ENCODE results near the gene MINAR1.
A peak's percentile ranks its signal among the peaks of the same experiment; 100 is the strongest.
"Not testable (repeated sequence)": the region's sequence is repeated elsewhere in the genome, so short reads cannot be mapped to it uniquely, and the experiment has no call there.

The MINAR1 gene

DNA sequence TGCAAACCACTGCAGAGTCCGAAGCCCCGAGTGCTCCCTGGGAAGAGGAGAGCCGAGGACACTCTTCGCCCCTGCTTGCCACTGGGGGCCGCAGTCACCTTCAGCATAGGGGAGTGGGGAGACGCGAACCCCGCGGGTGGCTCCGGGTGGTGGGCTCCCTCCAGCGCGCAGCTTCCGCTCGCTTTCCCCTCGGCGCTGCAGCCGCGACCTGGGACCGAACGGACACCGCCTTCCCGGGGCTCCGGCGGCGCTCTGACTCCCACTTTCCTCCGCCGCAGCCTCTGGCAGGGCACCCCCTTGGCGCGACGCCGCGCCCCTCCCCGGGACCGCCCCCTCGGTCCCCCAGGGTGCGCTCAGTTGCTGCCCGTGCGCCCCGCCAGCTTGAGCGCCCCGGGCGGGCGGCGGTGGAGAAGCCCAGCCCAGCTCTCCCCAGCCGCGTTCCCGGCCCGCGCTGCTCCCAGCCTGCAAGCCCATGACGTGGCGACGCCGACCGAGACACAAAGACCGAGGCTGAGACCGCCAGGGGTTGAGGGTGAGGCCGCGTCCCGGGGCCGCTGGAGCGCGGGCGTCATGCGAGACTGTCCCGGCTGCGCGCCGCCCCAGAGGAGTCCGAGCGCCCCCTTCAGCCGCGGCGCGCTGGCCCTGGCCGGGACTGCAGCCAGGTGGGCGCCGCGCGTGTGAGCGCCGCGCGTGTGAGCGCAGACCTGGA lies at the start of gene MINAR1:
MINAR1 (plus strand) TSS at position 701 of the 709 bp plus-strand sequence. CDS start 23,812 bp downstream, outside the sequence.
- DNase-seq: no peak

GRCh38 chr15:79394231-79394630 lies 37.9 kb upstream of the MINAR1 start:
- DNase-seq: no peak

DNA sequence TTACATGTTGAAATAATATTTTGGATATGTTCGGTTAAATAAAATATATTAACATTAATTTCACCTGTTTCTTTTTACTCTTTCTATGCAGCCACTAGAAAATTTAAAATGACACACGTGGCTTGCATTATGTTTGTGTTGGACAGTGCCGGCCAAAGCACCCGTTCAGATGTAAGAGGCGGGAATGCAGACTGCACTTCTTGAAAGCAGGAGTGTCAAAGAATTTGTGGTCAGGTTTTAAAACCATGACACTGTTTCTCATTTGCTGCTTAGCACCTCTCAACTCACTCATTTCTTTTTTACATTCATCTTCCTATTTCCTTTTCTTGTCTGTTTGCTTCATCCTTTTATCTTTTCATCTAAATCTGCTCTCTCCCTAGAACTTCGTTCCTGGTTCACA lies 35.3 kb upstream of the MINAR1 start:
- DNase-seq: no peak

DNA sequence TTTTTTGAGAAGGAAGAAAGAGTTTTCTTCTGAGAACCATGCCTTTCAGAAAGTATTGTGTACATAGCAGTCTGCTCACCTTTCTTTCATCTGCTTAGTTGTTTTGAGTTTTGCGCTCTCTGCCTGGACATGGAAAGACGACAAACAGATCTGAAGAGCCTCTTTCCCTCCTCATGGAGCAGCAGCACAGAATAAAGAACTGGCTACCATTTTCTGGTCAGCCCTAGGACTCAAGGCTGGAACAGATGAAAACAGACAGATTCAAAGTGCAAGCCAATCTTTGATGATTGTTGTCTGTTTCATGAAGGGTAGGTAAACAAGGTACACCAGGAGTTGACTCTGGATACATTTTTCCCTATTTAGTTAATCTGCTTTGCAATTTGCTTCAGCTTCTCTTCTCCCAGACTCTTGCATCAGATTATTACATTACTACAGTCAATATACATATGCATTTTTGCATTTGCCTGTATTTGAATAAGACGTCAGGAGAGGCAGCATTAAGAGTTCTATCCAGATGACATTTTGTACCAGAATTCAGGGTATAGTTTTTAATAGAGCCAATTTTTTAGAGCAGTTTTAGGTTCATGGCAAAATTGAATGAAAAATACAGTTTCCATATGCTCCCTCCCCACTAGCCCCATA lies 34.7 kb upstream of the MINAR1 start:
- no peak for DNase-seq

DNA sequence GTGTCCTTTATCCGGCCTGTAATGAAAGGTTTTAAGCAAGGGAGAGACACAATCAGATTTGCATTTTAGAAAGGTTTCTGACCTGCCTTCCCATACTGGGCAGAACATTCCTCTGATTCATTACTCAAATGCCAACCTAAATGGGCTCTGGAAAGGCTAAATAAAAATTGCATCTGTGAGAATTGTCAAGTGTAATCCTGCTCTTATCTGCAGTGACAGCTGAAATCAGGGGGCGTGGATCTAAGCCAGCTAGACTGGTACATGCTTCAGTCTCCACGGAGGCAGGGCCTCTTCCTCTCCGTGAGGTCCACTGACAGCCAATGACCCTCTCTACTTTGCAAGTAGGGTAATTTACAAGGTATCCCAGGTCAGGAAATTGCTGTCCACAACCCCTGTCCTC lies 32.5 kb upstream of the MINAR1 start:
- DNase-seq: no peak

- no peak for DNase-seq
These were observed 31.5 kb upstream of the MINAR1 start for GRCh38 chr15:79400650-79401049.

GRCh38 chr15:79401301-79401700 lies 30.8 kb upstream of the MINAR1 start:
- DNase-seq: no peak

DNA sequence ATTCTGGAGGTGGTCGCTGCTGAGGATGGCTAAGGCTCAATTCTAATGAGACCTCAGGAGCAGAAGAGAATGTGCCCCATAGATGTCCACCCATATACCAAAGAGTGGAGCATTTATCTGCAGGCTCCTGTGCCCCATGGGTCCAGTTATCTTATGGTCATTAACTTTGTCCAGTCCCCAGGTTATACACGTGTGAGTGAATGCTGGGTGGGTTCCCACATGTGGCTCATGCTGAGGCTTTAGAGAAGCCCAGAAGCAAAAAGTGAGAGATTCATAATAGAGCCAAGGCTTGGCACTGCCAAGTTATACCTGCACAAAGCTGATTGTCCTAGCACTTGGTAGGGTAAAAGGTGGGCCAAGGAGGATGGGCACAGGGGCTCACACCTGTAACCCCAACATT lies 30.0 kb upstream of the MINAR1 start:
- no peak for DNase-seq

DNA sequence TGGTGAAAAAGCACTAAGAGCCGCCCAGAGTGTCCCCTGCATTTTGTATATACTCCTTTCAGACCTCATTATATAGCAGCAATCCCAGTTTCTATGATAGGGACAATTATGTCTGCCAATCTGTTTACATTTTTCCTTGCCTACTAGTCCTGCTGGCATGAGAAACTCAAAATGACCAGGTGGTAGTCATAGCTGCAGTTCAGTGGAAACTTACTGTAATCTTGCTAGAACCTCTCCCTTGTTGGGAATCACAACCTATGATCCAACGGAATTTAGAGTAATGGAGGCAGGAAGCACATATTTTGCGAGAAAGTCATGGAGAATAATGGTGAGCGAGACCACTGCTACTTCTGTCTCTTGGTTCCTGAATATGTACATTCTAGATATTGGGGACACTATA lies 28.6 kb upstream of the MINAR1 start:
- no peak for DNase-seq

DNA sequence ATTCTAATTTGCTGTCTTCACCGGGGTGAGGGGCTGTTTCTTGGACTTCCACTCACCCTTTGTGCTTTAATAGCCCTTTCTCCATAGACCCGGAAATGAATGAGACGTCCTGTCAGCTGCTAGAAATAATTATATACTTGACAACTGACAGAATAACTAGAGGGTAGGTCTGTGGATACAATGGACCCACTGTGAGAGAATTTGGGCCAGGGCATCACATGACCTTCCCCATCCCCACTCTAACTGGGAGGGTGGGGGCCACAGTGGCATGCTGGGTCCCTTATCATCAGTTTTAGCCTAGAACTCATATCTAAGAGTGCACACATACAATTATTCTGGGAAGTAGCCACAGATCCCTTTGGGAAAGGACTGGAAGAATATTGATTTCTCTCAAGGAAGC lies 25.9 kb upstream of the MINAR1 start:
- peak; percentile 45 for DNase-seq

DNA sequence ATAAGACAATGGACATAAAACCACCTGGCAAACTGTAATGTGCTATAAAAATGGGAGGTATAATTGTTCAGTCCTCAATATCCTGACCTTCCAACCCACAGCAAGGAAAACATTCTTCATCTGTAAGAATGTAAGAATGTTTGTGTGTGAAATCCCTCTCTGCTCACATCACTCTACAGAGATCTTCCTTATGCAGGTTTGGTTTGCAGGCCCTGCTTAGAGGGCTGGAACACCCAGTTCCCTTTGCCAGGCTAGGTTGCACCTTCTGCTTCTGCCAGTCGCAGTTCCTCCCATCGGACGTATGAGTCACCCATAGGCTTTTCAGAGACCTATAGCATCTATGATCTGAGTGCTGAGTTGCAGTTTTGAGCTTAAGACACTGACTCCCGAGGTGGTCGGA lies 24.1 kb upstream of the MINAR1 start:
- no peak for DNase-seq

DNA sequence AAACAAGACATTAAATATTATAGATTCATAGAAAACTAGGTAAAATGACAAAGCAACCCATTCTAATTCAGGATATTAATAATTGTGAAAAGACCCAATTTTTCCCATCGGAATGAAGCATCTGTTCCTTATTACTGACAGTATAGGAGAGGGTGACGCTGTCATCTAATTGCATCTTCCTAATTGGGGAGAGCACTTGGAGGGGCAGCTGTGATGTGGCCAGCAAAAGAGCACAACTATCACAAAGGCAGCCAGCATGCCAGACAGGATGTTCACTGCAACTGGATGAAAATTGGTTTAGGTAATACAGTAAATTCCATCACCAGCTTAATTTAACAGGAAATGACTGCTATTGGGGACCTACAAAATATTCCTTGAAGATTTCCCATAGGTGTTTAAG lies 21.9 kb upstream of the MINAR1 start:
- no peak for DNase-seq

GRCh38 chr15:79412010-79412409 lies 20.1 kb upstream of the MINAR1 start:
- DNase-seq: no peak

- DNase-seq: no peak
These were observed 19.7 kb upstream of the MINAR1 start for GRCh38 chr15:79412429-79412828.

GRCh38 chr15:79416876-79417275 lies 15.3 kb upstream of the MINAR1 start:
- no peak for DNase-seq

DNA sequence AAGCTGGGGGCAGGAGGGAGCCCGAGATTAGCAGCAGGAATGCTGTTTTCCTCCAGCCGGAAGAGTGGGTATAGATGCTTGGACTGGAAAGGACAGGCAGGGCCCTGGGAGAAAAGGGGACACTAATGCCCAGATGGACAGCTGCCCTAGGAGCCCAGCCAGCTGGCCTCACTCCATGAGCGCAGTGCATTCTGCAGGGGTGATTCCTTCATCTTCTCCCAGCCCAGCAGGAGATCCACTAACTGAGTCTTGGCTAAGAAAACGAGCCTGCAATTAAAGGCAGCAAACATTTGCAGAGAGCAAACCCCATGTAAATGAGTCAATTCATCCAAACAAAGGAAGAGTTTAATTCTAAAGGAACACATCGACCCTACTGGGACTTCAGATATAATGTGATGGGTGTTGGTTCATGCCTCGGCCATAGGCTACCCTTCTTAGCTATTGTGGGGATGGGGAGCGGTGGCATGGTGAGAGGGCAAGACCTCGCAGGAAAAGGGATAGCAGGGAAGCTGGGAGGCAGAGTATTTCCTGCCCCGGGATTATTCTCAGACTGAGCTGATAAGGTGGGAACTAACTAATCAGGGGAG lies 13.3 kb upstream of the MINAR1 start:
- DNase-seq: no peak

- DNase-seq: no peak
These were observed 6.4 kb upstream of the MINAR1 start for GRCh38 chr15:79425591-79426295.

- not testable (repeated sequence) for DNase-seq
These were observed 5.2 kb upstream of the MINAR1 start for GRCh38 chr15:79426899-79427298.

DNA sequence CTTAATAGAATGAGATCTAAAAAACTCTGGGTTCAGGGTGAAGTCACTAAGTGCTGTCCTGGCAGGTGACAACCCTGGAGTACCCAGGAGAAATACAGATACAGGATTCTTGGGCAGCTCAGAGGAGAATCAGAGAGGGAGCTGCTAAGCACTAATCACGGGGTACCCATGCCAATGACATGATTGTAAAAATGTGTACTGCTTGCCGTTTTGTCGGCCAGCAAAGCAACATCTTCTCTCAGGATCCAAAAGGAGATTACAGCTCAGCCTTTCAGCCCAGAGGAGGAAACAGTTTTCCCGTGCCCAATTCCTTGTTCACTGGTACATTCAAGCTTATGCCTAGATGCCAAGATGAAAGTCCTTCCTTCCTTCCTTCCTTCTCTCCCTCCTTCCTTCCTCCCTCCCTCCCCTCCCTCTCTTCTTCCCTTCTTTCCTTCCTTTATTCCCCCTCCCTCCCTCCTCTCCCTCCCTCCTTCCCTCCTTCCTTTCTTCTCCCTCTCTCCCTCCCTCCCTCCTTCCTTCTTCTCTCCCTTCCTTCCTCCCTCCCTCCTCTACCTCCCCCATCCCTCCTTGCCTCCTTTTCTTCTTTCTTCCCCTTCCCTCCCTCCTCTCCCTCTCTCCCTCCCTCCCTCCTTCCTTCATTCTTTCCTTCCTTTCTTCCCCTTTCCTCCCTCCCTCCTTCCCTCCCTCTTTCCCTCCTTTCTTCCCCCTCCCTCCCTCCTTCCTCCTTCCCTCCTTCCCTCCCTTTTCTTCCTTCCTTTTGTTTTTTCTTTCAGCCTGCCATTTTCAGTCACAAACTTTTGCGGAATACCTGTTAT lies 4.1 kb upstream of the MINAR1 start:
- DNase-seq: no peak

DNA sequence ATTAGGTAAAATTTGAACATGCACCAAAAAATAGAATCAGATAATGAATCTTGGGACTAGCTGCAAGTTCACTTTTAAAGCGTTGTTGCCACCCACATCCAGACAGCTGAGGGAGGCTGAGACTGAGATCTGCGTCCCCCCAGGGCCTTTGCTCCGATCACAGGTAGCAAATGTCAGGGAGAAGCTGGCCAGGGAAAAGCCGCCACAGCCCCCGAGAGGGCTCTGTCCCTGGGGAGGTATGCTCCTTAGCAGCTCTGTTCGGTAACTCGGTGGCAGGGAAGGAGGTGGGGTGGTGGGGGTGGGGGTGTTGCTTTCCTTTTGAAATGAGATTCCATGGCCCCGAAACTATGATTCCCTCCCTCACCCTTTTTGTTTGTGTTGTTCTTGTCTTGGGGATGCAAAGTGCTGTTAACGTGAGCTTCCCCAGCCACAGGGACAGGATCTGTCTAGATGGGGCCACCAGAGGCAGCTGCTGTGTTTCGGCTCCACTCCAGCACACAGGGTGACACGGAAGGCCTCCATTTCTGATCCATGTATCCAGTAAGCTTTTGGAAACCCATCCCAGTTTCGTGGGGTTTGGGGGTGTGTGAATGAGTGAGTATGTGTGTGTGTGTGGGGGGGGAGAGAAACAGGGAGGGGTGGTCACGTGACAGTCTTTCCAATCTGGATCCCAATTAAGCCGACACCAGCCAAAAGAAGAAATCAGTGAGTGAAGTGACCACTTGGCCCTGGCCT lies 1.1 kb upstream of the MINAR1 start:
- no peak for DNase-seq

GRCh38 chr15:79432345-79433275 lies 474 bp downstream of the MINAR1 start:
- no peak for DNase-seq

All from NCI-H2227 treated with DMSO at 0.1 percent for 48 hours (cell line).